GM12874 (cell line): ENCODE results near the gene KDM6A.

Source experiments
- CTCF ChIP-seq: IDR thresholded peaks from 2 replicates; pipeline ENCODE4 v1.5.1; 2011; ENCODE audit warnings: low read depth, mild to moderate bottlenecking, control low read depth, low read length, moderate library complexity; ENCODE audit not compliant: insufficient read depth

The KDM6A gene

GRCh38 chrX:45150821-45151220 is 277.8 kb downstream of the KDM6A start:
- no peak for TF ChIP-seq CTCF

GRCh38 chrX:45154033-45154360 is 281.0 kb downstream of the KDM6A start:
- no peak for TF ChIP-seq CTCF

GRCh38 chrX:45154462-45154861 is 281.5 kb downstream of the KDM6A start:
- TF ChIP-seq CTCF, result no peak

GRCh38 chrX:45157647-45158046 is 284.7 kb downstream of the KDM6A start:
- TF ChIP-seq CTCF, result no peak
